Mammary epithelial cell (primary cell): ENCODE results near the gene SCN10A.

Source experiments
- CTCF ChIP-seq, 2 donors: IDR thresholded peaks in 1 of 2; conservative IDR thresholded peaks in 1 of 2; 2 replicates each; pipeline ENCODE4 v1.5.1; 2011 to 2012; ENCODE audit warnings: inconsistent platforms in 2 of 2, low read length in 2 of 2, mild to moderate bottlenecking in 2 of 2, control low read depth in 1 of 2, low read depth in 1 of 2; ENCODE audit not compliant: insufficient read depth in 1 of 2; ENCODE audit errors: extremely low read depth in 1 of 2
- EZH2 ChIP-seq: IDR thresholded peaks from 2 replicates; pipeline ENCODE4 v1.6.1; 2012; ENCODE audit warnings: low read length, inconsistent platforms, borderline replicate concordance

- TF ChIP-seq CTCF (conservative IDR thresholded peaks at IDR 0.05 in 1 of 2, IDR thresholded peaks at IDR 0.05 in 1 of 2; ENCODE audit: extremely low read depth in 1 of 2, insufficient read depth in 1 of 2, low read depth in 1 of 2, low read length in 2 of 2) (no peak), EZH2 (no peak)
Observed at GRCh38 chr3:38658841-38659240, 157.2 kb downstream of the SCN10A start.
